ENCODE results near the gene SLIT1.
"Not testable (repeated sequence)": the region's sequence is repeated elsewhere in the genome, so short reads cannot be mapped to it uniquely, and the experiment has no call there.

The SLIT1 gene

DNA sequence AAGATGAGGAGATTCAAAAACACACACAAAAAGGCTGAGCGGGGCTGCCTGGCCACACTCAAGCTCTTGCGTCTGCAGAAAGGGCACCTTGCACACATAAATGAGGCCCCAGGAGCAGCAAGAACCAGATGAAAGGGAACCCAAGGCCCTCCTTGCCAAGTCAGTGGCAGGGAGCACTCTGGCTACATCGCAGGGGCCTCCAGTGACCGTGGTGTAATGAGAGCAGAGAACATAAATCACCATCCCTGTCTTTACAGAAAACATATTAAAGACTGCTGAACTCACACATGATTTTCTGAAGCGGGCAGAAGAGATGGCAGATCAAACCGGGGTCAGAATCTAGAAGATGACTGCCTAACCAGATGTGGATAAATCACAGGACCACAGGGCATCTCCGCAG, 80.5 kb downstream of the SLIT1 start:
- no peak for DNase-seq

DNA sequence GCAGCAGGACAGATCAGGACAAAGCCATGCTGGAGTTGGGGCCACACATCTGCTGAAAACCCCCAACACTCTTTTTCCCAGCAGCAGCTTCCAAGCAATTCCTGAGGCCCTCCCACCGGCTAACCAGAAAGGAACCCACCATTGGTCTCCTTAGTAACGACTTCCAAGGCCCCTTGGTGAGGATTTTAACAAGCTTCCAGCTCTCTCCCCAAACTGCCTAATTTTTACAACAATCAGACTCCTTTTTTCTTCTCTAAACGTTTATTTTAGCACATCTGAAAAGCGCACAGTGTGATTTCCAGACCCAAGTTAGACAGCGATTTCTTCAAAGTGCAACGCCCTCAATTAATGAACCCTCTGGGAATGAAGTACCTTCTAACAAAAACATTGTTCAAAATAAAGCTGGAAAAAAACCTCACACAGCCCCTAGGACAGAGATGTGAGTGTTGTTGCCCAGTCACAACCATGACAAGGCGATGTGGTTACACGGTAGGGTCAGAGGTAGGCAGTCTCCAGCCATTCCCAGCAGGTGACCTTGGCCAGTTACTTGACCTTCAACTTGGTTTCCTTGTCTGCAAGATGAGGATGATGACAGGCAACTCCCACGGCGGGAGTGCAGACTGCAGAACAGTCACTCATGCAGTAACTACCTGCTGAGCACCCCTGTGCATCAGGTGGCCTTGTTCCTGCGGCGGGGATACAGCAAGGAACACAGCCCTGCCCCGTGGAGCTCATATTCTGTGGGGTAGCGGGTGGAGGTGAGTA, 82.3 kb downstream of the SLIT1 start:
- DNase-seq: no peak

DNA sequence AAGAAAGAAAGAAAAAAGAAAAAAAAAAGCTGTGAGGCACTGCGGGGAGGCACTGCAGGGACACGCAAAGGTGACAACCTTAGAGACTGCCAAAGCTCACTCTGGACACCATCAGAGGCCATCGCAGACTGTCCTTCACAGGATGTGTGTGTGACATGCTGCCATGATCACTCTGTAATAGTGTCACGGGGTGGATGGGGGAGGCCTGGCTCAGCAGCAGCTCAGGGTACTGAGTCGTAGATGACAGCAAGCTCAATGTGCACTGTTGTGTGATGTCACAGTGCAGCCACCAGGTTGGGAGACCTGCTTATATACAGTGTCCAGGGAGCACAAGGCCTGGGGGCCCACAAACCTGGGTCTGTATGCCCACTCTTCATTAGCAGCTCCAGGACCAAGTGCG, 83.3 kb downstream of the SLIT1 start:
- no peak for DNase-seq

DNA sequence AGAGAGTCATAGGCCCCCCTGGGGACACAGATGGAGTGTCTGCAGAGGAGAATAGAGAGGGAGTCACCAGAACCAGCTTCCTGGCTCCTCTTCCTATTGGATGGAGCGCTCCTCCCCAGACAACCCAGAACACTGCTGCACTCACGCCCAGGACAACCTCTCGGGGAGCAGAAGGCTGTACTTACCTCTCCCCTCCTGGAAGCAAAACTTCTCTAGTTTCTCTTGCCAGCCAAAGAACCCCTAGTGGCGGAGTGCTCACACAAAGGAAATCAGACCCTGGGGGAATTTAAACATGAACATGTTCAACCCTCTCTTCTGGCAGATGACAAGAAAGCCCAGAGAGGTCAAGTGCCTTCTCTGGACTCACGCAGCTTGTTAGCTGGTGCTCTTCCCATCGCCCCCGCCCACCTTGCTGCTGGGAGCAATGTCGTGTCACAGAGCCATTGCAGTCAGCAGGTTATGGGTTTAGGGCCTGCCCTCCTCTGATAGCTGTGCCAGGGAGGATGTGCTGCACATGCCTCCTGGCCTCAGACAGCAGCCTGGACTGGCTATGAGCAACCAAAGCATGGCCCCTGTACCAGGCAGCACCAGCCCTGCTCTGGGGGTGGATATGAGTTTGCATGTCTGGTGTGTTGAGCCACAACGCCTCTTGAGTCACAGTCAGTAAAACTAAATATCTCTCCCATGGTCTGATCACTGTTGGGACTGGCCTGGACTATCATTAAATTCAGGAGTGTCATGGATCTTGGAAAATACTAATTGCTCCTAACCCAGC, 84.4 kb downstream of the SLIT1 start:
- DNase-seq: no peak

DNA sequence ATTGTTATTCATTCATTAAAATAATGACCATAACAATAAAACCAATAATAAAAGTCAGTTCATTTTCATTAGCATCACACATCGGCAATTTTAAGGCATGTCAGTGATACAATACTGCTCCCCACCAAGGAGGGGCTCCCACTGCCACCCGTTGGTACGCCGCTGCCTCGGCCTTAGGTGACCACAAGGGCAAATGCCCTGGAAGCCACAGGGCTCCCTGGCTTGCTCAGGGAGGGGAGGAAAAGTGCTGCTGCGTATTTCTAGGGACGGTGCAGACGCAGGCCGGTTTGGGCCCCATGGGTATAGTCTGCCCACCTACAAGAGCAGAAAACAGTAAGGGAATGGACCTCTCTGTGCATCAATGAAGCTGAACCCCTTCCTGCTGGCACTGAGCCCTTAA, 85.1 kb downstream of the SLIT1 start:
- no peak for DNase-seq

DNA sequence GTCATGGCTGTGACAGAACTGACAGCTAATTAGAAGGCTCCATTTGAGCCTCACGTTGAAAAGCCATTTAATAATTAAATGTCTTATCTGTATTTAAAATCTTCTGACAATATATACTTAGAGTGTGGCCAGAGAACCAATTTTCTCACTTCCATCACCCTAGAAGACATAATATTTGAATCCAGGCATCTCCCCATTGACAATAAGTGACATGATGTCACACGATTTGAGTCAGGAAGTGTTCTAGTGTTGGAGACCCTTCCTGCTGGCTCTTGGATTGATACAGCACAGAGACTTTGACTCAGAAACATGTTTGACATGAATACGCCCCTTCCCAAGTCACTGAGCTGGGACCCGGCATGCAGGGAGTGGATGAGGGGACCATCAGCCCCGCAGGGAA, 85.9 kb downstream of the SLIT1 start:
- no peak for DNase-seq

DNA sequence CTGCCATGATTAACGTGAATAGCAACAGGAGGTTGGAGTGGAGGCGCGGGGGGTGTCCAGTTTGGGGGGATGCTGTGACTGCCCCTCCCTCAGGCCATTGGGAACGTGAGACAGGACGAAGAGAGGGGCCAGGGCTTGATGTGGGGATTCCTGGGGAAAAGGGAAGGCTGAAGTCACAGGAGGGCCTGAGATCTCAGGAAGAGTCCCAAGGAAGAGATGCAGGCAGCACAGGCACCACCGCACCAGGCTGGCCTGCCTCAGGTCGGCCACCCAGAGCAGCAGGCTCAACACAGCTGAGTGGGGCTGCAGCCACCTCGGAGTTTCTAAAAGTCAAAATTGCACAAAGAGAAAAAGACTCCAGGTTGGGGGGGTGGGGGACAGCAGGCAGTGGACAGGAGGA, 86.7 kb downstream of the SLIT1 start:
- no peak for DNase-seq

DNA sequence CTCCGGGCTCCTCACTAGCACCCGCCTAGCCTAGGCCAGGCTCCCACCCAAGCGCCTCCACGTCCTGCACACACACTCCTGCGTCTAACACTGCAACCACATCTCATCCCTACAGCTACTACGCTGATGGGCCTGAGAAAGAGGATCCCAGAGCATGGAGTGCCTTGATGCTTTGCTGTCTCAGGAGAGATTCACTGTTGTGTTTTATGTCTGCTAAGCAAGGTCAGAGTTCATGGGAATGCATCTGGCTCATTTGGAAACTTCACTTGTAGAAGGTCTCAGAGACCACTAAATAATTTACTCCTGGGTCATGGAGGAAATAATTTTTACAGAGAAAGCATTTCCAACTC, 88.7 kb downstream of the SLIT1 start:
- DNase-seq: no peak

DNA sequence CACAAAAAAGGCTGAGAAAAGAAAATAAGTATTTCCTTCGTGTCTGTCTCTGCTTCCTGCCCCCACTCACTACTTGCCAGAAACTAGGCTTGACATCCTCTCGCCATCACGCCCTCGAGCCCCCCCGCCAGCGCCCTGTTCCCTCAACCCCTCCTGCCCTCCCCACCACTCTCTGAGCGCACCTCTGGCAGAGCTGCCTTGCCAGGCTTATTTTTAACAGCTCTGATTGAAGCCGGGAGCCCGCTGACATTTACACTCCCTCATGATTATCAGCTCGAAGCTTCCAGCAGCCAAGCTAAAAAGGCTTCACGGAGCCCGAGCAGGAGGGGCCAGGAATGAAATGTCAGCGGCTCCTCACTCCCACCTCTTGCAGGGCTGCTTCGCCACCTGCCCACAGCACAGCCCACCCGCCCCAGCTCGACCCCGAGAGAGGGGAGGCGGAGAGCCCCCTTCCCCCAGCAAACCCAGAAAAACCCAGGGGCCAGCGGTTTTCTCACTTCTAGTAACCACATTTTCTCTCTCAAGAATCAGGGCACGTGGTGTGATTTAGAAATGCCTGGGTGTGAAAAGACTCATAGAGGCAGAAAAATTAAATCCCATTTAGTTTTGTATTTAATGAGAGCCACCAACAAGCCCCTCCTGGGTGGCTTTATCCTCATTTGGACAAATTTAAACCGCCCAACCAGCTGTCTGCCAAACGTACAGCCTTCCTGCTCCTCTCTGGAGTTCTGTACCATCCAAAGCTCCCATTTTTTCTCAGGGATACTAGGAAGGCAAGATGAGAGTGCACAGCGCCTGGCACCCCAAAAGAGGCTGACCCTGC, 89.3 kb downstream of the SLIT1 start:
- peak; percentile 9 to 37 for DNase-seq

DNA sequence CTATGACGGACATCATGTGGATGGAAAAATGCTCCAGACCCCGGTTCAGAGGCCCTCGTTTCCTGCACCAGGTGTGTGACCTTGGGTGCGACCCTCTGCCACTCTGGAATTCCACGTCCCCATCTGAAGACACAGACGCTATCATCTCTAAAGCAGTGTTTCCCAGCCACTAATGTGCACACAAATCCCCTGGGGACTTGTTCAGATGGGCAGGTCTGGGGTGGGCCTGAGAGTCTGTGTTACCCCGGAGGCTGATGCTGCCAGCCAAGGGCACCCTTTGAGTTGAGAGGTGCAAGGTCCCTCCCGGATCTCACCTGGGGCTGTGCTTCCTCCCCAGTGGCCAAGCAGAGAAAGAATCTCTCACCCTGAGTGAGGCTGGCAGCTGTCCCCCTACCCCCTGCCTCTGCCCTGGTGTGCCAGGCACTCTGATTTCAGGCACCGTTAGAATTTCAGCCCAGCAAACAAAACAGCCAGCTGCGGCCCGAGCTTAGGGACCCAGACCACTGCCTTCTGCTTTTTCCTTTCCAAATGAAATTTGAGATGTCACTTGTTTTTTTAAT, 90.0 kb downstream of the SLIT1 start:
- no peak for DNase-seq

DNA sequence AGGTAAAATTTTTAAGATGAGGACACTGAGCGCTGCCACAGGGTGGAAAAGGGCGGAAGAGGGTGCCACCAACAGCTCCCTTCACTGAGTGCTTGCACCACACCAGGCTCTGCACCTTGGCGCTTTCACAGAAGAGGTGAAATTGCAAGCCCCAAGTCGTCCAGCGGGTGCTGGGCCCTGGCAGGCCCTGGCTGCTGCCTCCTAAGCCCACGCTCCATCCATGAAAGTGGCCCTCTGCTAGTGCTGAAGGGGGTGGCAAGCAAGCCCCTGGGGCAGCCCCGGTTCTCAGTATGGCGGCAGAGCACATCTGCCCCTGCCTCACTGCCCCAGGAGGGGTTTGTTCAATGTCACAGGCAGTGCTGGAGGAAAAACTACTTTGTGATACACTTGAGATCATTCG, 95.1 kb downstream of the SLIT1 start:
- DNase-seq: no peak

DNA sequence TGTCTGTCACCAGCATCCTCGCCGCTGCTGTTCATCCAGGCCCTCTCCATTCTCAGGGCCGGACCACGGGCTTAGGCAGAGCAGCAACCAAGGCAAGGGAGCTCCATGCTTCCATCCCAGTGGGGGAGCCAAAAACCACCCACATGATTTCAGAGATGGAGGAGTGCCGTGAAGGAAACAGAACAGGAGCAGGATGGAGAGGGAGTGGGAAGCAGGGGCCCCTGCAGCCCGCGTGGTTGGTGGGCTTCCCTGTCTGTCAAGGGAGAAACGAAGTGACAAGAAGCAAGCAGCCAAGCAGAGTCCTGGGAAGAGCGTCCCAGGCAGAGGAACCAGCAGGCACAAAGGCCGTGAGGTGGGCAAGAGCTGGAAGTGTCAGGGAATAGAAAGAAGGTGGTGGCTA, 95.7 kb downstream of the SLIT1 start:
- DNase-seq: no peak

DNA sequence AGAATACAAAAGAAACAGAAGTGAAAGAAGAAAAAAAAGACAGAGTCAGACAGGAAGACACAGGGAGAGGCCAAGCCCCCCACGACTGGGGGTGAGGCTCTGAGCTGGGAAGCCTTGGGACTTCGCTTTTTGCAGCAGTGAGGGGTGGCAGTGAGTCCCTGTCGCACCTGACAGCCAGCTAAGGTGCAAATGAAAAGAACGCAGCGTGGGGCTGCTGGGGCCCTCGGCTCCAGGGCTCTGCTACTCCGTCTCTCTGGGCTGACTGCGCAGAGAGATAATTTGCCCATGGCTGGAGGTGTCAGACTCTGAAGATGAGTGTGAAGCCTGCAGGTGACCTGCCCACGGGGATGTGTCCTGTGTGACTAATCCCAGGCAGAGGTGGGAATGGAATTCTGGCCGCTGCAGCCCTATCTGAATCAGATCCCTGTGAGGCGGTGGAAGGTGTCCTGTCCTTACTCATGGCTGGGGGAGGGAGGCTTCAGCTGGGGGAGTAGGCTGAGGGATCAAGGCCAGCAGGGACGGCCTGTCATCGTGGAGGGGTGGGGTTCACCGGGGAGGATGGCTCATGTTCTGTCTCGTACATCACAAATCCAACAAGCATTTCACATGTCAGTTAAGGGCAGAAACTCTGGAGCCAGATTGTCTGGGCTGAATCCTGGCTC, 96.4 kb downstream of the SLIT1 start:
- DNase-seq: no peak

DNA sequence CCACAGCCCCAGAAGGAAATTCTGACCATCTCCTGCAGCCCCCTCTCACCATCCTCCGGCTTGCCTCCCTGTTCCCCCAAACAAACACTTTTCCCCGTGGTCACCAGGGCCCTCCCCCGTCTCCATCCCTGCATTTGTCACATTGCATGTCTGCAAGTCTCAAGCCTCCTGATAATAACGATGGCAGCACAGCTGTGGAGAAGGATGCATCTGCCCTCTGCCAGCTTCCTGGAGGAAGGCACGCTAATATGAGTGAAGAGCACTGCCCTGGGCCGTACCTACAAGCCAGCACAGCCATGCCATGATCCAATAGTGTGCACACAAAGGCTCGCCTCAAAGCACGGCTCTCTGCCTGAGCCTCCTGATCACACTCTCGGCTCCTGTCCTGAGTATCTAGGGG, 98.5 kb downstream of the SLIT1 start:
- no peak for DNase-seq

DNA sequence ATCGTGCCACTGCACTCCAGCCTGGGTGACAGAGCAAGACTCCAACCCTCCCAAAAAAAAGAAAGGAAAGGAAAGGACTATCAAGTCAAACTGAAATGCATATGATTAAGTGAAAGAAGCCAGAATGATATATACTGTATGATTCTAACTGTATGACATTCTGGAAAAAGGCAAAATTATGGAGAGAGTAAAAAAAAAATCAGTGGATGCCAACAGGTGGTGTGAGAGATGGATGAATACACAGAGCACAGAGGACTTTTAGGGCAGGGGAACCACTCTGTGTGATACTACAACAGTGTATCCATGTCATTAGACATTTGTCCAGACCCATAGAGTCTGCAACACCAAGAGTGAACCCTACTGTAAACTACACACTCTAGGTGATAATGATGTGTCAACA, 99.2 kb downstream of the SLIT1 start:
- DNase-seq: no peak

DNA sequence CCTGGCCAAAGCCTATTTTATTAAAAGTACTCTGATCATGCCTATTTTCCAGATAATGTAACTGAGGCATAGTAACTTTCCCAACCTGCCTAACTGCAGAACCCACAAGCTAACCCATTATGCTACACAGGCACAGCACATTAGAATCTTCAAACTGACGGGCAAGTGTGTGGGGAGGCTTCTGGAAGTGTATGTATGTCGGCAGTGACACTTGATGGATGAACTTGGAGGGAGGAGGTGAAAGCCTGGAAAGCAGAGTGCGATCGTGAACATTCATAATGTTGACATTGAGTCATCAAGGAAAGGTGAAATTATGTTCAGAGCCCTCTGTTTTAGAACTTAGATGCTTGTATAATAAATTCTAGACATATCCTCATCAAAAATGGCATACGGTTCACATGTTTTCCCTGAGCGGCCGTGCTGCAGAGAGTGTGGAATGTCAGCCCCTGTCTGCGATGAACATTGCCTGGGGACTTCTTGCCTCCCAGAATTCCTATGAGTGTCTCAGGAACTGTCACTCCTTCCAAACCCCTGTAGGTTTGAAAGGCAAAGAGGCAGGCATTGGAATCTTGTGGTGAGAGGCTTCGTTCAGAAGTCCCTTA, 102.4 kb downstream of the SLIT1 start:
- DNase-seq: no peak

DNA sequence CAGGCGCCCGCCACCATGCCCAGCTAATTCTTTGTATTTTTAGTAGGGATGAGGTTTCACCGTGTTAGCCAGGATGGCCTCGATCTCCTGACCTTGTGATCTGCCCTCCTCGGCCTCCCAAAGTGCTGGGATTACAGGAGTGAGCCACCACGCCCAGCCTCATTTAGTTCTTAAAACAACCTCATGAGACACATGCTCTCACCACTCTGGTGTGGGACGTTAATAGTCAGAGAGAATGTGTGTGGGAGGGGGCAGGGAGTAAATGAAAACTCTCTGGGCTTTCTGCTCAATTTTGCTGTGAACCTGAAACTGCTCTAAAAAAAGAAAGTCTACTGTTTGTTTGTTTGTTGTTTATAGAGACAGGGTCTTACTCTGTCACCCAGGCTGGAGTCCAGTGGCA, 103.2 kb downstream of the SLIT1 start:
- DNase-seq: not testable (repeated sequence)

DNA sequence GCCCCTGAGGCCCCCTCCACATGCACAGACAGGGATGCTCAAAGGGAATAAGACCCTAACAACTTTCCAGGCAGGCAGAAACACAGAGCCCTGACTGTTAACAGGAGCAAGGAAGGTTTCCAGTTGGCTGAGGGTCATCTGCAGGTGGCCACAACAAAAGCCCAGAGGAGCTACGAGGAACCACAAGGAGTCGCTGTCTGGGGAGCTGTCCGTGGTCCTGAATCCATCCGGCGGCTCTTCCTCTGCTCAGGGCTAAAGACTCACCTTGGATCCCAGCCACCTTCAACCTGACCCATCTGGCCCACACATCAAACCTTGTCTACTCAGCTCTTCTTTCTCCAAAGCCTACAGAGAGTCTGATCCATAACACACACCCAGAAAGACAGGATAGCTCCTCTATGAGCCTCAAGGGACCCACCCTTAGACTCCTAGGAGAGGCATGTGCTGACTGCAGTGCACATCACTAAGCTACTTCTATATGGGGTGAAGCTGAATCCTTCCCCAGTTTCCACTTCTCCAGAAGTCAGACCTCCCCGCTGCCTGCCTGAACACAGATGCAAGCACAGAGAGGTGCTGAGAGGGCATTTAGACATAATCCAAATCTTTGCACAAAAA, 104.0 kb downstream of the SLIT1 start:
- DNase-seq: peak; percentile 36 to 48

DNA sequence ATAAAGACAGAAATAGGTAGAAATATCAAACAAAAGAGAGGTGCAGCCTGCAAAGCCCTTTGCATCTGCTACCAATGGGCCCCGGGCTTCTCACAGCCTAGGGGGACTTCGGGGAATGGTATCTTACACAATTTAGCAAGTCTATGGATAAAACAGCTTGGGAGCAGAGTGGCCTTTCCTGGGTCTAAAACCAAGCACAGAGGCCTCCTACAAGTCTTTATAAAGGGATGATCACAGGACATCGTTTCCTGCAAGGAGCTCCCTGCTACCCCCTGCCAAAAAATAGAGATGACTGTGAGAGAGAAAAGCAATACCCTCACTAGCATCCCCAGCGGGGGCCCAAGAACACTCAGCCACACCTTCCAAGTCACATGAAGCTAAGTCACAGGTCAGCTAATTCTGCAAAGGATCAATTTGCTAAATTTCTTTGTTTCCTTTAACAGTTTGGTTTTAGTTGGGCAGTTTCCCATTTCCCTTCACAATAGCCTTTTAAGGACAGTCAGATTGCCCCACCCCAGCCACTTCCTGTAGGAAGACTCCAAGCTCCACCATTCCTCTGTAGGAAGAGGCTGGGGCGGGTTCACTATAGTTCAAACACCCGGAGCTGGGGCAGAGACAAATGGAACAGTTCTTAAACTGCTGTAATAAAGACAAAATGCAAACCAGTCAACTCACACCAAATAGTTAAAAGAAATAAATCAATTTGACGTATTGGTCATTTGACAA, 105.5 kb downstream of the SLIT1 start:
- DNase-seq: no peak

DNA sequence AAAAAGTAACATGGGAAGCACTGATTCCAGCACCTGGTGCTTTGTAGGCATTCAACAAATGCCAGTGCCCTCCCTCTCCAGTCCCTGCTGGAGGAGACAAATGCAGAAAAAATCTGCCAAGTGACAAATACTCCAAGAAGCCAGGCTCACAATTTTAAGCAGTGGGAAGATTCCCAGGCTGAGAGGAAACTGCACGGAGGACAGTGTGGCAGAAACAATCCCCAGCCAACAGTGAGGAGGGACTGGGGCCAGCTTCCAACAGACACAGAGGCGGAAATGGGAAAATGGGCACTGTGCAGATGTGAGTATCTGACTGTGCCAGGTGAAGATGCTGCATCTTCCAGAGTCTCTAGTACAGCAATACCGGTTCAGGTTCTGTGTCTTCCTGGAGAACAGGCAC, 106.3 kb downstream of the SLIT1 start:
- no peak for DNase-seq

DNA sequence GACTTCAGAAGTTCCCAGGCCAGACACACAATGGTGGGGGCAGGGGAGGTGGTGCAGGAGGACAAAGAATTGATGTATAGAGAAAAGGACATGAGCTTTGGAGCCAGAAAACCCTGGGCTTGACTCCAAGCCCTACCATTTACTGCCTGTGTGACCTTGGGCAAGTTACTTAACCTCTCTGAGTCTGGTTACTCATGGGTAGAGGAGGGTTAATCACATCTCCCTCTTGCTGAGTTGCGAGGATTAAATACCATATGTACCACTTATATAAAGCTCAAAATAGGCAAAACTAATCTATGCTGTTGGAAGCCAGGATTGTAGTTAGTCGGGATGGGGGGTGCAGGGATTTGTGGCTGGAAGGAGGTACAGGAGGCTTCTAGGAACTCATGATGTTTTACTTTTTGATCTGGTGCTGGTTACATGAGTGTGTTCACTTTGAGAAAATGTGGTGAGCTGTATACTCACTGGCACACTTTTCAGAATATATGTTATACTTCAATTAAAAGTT, 106.8 kb downstream of the SLIT1 start:
- no peak for DNase-seq
